CD4-positive, CD25-positive, alpha-beta regulatory T cell (primary cell): ENCODE data around the gene WDR59. TPM values are rescaled to one million over a fixed set of nuclear protein-coding genes. Genes with fewer than 3 reads are reported as not detected.
"Not testable (repeated sequence)": the region's sequence is repeated elsewhere in the genome, so short reads cannot be mapped to it uniquely, and the experiment has no call there.

Experiments
- ATAC-seq, 2 donors: fragments of 150-1000 bp; cut with Tn5 transposase; one replicate each; pipeline ENCODE4 v1.10.0; 2021; ENCODE audit warnings: low read depth in 2 of 2, moderate number of reproducible peaks in 2 of 2, moderate library complexity in 1 of 2
- DNase-seq, 3 donors: peaks; one replicate each; pipeline versions ENCODE4 v3.0.0 to v3.0.0-alpha.2; 2012 to 2022; ENCODE audit warnings: mixed read lengths in 1 of 3
- H3K27ac ChIP-seq: one replicate; pipeline ENCODE4 v1.7.0; 2013; ENCODE audit warnings: mild to moderate bottlenecking, low read length; ENCODE audit not compliant: insufficient read depth, poor library complexity, severe bottlenecking
- H3K27me3 ChIP-seq: one replicate; pipeline ENCODE4 v1.7.0; 2013; ENCODE audit warnings: low read length; ENCODE audit not compliant: control insufficient read depth, insufficient read depth
- H3K36me3 ChIP-seq: one replicate; pipeline ENCODE4 v1.7.0; 2013; ENCODE audit warnings: mild to moderate bottlenecking, low read length, moderate library complexity; ENCODE audit not compliant: control insufficient read depth, insufficient read depth
- H3K4me1 ChIP-seq: 2 replicates; pipeline ENCODE4 v1.7.0; 2013; ENCODE audit warnings: mild to moderate bottlenecking, low read length; ENCODE audit not compliant: insufficient read depth, control insufficient read depth, poor library complexity, severe bottlenecking
- H3K4me3 ChIP-seq: one replicate; pipeline ENCODE4 v1.7.0; 2013; ENCODE audit warnings: low read depth, mild to moderate bottlenecking, low read length, moderate library complexity
- H3K9me3 ChIP-seq, 2 experiments: 1 replicate in 1 of 2; 2 replicates in 1 of 2; pipeline ENCODE4 v1.7.0; 2013; ENCODE audit warnings: low read length in 2 of 2, mild to moderate bottlenecking in 1 of 2, moderate library complexity in 1 of 2; ENCODE audit not compliant: control insufficient read depth in 2 of 2
- H3K27ac Mint-ChIP-seq, 3 donors: one replicate each; pipeline ENCODE4 v1.8.0; 2020 to 2022; ENCODE audit warnings: mild to moderate bottlenecking in 3 of 3, mixed read lengths in 3 of 3, moderate library complexity in 2 of 3
- H3K27me3 Mint-ChIP-seq: one replicate; pipeline ENCODE4 v1.8.0; 2022; ENCODE audit warnings: mild to moderate bottlenecking, mixed read lengths
- H3K36me3 Mint-ChIP-seq: one replicate; pipeline ENCODE4 v1.8.0; 2020; ENCODE audit warnings: mixed read lengths
- H3K4me1 Mint-ChIP-seq, 4 donors: one replicate each; pipeline ENCODE4 v1.8.0; 2020 to 2022; ENCODE audit warnings: mixed read lengths in 4 of 4, mild to moderate bottlenecking in 1 of 4
- H3K4me3 Mint-ChIP-seq, 4 donors: one replicate each; pipeline ENCODE4 v1.8.0; 2020 to 2022; ENCODE audit warnings: mild to moderate bottlenecking in 4 of 4, mixed read lengths in 4 of 4, moderate library complexity in 3 of 4
- H3K9me3 Mint-ChIP-seq, 7 donors: one replicate each; pipeline ENCODE4 v1.8.0; 2020 to 2022; ENCODE audit warnings: mixed read lengths in 7 of 7, mild to moderate bottlenecking in 3 of 7, moderate library complexity in 2 of 7
- polyA plus RNA-seq, 4 donors: library from polyadenylated mRNA; unstranded; fragments of 300-500 nt; fragmentation: Illumina TruSeq; gene quantifications; one replicate each; pipeline ENCODE4 v1.2.3, GENCODE V29; 2021
- total RNA-seq: library from RNA; stranded (reverse); gene quantifications from one replicate; pipeline ENCODE4 v1.2.3, GENCODE V29; 2022

The WDR59 gene
- total and polyA plus RNA-seq, 5 donors from 2014 or later, result 11.4 to 89.2 (median 14.3) TPM

DNA sequence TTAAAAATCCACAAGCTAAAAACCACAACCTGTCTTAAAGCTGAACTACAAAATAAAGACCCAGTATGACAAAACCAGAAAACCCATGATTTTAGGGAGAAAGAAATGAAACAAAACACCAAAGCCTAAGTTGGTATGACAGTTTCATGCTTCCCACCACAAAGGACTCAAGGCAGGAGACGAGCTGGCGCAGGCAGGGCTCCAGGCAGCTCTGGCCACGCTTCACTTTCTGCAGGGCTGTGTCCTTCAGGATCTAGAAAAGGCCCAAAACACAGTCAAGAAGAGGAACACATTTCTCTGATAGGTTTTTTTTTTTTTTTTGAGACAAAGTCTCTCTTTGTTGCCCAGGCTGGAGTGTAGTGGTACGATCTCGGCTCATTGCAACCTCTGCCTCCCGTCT, 75.3 kb downstream of the WDR59 start:
- H3K27ac ChIP-seq, result no peak overlapping the region
- H3K36me3 ChIP-seq, result peaks cover 72% of the 10 kb centered on the region
- Mint-ChIP-seq H3K4me1 (no peaks in the 10 kb centered on the region), H3K27ac (no peak overlapping the region), H3K4me3 (no peak overlapping the region), H3K27me3 (no peaks in the 10 kb centered on the region), H3K9me3 (peaks cover 0 to 27% (median 8%) of the 10 kb centered on the region in 7 donors), H3K36me3 (peaks cover 76% of the 10 kb centered on the region)
- no peaks in the 10 kb centered on the region for H3K4me1 ChIP-seq
- no peak for DNase-seq
- peaks cover 27 to 35% of the 10 kb centered on the region in 2 experiments for H3K9me3 ChIP-seq
- no peaks in the 10 kb centered on the region for H3K27me3 ChIP-seq
- ATAC-seq, result no peak
- no peak overlapping the region for H3K4me3 ChIP-seq

DNA sequence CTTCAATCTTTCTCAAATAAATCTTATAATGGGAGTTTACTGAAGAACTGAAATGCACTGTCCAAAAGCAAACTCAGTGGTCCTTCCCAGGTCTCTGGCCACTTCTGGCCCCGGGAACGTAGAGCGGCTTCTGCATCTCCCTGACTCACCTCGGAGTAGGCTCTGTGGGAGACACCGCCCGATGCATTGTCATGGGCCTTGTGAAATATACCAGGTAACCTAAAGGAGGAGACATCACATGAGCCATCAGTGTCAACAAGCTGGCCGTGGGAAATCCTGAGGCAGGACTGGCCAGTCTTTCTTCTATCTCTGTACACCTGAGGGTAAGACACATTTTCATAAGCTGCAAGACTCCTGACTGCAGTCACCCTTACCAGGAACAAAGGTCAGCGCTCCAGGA, 76.2 kb downstream of the WDR59 start:
- not testable (repeated sequence) for H3K4me3 Mint-ChIP-seq, DNase-seq

DNA sequence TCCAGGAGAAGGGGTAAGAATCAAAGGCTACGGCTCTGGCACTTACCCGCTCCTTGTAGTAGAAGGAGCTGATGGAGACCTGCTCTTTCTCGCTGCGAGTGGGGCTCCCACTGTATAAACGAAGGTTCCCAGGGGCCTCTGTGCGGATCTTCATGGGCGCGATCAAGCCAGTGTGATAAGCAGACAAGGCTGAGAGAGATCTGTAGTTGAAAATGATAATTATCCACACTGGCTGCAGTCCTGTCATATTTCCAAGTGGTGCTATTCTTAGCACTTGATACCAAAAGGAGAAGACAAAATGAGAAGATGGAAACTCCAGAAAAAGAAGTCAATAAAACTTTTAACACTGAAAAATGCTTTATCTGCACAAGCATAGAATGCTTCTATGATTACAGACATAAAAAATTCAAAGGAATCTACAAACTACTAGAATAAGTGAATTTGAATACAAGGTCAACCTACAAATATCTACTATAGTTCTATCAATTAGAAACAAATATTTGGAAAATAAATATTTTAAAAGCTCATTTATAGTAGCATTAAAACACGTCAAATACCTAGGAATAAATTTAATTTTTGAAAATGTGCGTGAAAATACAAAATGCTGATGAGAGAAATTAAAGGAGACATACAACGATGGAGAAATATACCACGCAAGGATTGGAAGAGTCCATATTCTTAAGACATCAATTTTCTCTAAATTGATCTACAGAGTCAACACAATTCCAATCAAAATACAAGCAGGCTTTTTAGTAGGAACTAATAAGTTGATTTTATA, 80.8 kb downstream of the WDR59 start:
- no peaks in the 10 kb centered on the region for H3K4me1 ChIP-seq
- H3K4me3 ChIP-seq, result no peak overlapping the region
- no peaks in the 10 kb centered on the region for H3K4me1 Mint-ChIP-seq
- H3K36me3 ChIP-seq, result peaks cover 53% of the 10 kb centered on the region
- H3K27me3 Mint-ChIP-seq, result no peaks in the 10 kb centered on the region
- H3K9me3 Mint-ChIP-seq, result peaks cover 0 to 3% (median 0%) of the 10 kb centered on the region in 7 donors
- H3K36me3 Mint-ChIP-seq, result peaks cover 61% of the 10 kb centered on the region
- ATAC-seq (no peak), DNase-seq (no peak)
- H3K4me3 Mint-ChIP-seq, result no peak overlapping the region
- H3K27ac ChIP-seq, result no peak overlapping the region
- no peaks in the 10 kb centered on the region for H3K27me3 ChIP-seq
- H3K27ac Mint-ChIP-seq, result no peak overlapping the region
- H3K9me3 ChIP-seq, result no peaks in the 10 kb centered on the region

More for the DNA sequence above, 76.2 kb downstream of the WDR59 start:
- H3K4me3 ChIP-seq, H3K4me1 Mint-ChIP-seq, H3K27me3 ChIP-seq, H3K4me1 ChIP-seq, H3K27me3 Mint-ChIP-seq, ATAC-seq, H3K27ac ChIP-seq, H3K27ac Mint-ChIP-seq: not testable (repeated sequence)
- Histone ChIP-seq H3K9me3 (peaks cover 21 to 26% of the 10 kb centered on the region in 2 experiments), H3K36me3 (peaks cover 66% of the 10 kb centered on the region)
- Mint-ChIP-seq H3K36me3 (peaks cover 70% of the 10 kb centered on the region), H3K9me3 (peaks cover 0 to 24% (median 8%) of the 10 kb centered on the region in 7 donors)

- Histone ChIP-seq H3K4me1 (no peaks in the 10 kb centered on the region), H3K36me3 (peaks cover 49% of the 10 kb centered on the region), H3K27ac (no peak overlapping the region), H3K4me3 (no peak overlapping the region), H3K27me3 (no peaks in the 10 kb centered on the region), H3K9me3 (no peaks in the 10 kb centered on the region)
- Mint-ChIP-seq H3K4me3 (no peak overlapping the region), H3K27me3 (no peaks in the 10 kb centered on the region), H3K4me1 (no peaks in the 10 kb centered on the region), H3K9me3 (peaks cover 0 to 3% (median 0%) of the 10 kb centered on the region in 7 donors), H3K27ac (no peak overlapping the region), H3K36me3 (peaks cover 64% of the 10 kb centered on the region)
- no peak for DNase-seq
- no peak for ATAC-seq
Measured at GRCh38 chr16:74903120-74903519, 81.8 kb downstream of the WDR59 start.

- DNase-seq, result no peak
- H3K27me3 ChIP-seq, result no peaks in the 10 kb centered on the region
- Mint-ChIP-seq H3K27ac (no peak overlapping the region), H3K36me3 (peaks cover 63% of the 10 kb centered on the region), H3K9me3 (peaks cover 0 to 1% (median 0%) of the 10 kb centered on the region in 7 donors), H3K4me1 (no peaks in the 10 kb centered on the region), H3K4me3 (no peak overlapping the region), H3K27me3 (no peaks in the 10 kb centered on the region)
- H3K4me1 ChIP-seq, result no peaks in the 10 kb centered on the region
- no peaks in the 10 kb centered on the region for H3K9me3 ChIP-seq
- H3K4me3 ChIP-seq, result no peak overlapping the region
- ATAC-seq, result no peak
- H3K27ac ChIP-seq, result no peak overlapping the region
- peaks cover 40% of the 10 kb centered on the region for H3K36me3 ChIP-seq
Measured at GRCh38 chr16:74902161-74902560, 82.8 kb downstream of the WDR59 start.

GRCh38 chr16:74901606-74902005, 83.3 kb downstream of the WDR59 start:
- Mint-ChIP-seq H3K9me3 (peaks cover 0 to 1% (median 0%) of the 10 kb centered on the region in 7 donors), H3K27ac (no peak overlapping the region), H3K27me3 (no peaks in the 10 kb centered on the region), H3K36me3 (peaks cover 57% of the 10 kb centered on the region), H3K4me3 (no peak overlapping the region), H3K4me1 (no peaks in the 10 kb centered on the region)
- H3K27ac ChIP-seq, result no peak overlapping the region
- ATAC-seq, result no peak
- no peak for DNase-seq
- no peaks in the 10 kb centered on the region for H3K4me1 ChIP-seq
- peaks cover 34% of the 10 kb centered on the region for H3K36me3 ChIP-seq
- H3K27me3 ChIP-seq, result no peaks in the 10 kb centered on the region
- H3K4me3 ChIP-seq, result no peak overlapping the region
- H3K9me3 ChIP-seq, result no peaks in the 10 kb centered on the region

- H3K4me1 Mint-ChIP-seq, result no peaks in the 10 kb centered on the region
- no peak overlapping the region for H3K4me3 Mint-ChIP-seq
- ATAC-seq, result no peak
- no peak for DNase-seq
- Histone ChIP-seq H3K4me1 (no peaks in the 10 kb centered on the region), H3K4me3 (no peak overlapping the region), H3K36me3 (peaks cover 31% of the 10 kb centered on the region), H3K27me3 (no peaks in the 10 kb centered on the region), H3K9me3 (no peaks in the 10 kb centered on the region), H3K27ac (no peak overlapping the region)
- no peaks in the 10 kb centered on the region for H3K9me3 Mint-ChIP-seq
- no peaks in the 10 kb centered on the region for H3K27me3 Mint-ChIP-seq
- peak overlapping the region in 1 of 3 donors; percentile 28 for H3K27ac Mint-ChIP-seq
- peaks cover 50% of the 10 kb centered on the region for H3K36me3 Mint-ChIP-seq
Measured at GRCh38 chr16:74899816-74900215, 85.1 kb downstream of the WDR59 start.

- H3K4me3 ChIP-seq, result no peak overlapping the region
- H3K9me3 ChIP-seq, result no peaks in the 10 kb centered on the region
- H3K27ac Mint-ChIP-seq, result peak overlapping the region in 1 of 3 donors; percentile 52
- no peak for DNase-seq
- H3K27me3 Mint-ChIP-seq, result no peaks in the 10 kb centered on the region
- H3K36me3 ChIP-seq, result peaks cover 32% of the 10 kb centered on the region
- no peaks in the 10 kb centered on the region for H3K9me3 Mint-ChIP-seq
- no peaks in the 10 kb centered on the region for H3K4me1 ChIP-seq
- H3K36me3 Mint-ChIP-seq, result peaks cover 46% of the 10 kb centered on the region
- no peaks in the 10 kb centered on the region for H3K27me3 ChIP-seq
- H3K4me1 Mint-ChIP-seq, result no peaks in the 10 kb centered on the region
- H3K4me3 Mint-ChIP-seq, result no peak overlapping the region
- no peak for ATAC-seq
- H3K27ac ChIP-seq, result no peak overlapping the region
Measured at GRCh38 chr16:74898659-74899058, 86.3 kb downstream of the WDR59 start.
